Smooth muscle cell (in vitro differentiated cells): Measurements from ENCODE around the gene UTP25. TPM values are rescaled to one million over a fixed set of nuclear protein-coding genes. Genes with fewer than 3 reads are reported as not detected.
A peak's percentile ranks its signal among the peaks of the same experiment; 100 is the strongest.

Source experiments
- DNase-seq: peaks from one replicate; lab custom pipeline; 2025; ENCODE audit not compliant: unreplicated experiment; lab: John Stamatoyannopoulos, UW
- H2AFZ ChIP-seq: fragments of 200-600 bp; sonication (generic); 2 replicates; pipeline ENCODE4 v1.6.0; 2016; ENCODE audit warnings: antibody characterized with exemption, low read depth, mild to moderate bottlenecking
- H3F3A ChIP-seq: fragments of 200-600 bp; sonication (generic); 2 replicates; pipeline ENCODE4 v1.6.0; 2017; ENCODE audit warnings: antibody characterized with exemption, low read depth
- H3K27ac ChIP-seq: fragments of 200-600 bp; sonication (generic); 2 replicates; pipeline ENCODE4 v1.5.1; 2016; ENCODE audit warnings: low read depth, mild to moderate bottlenecking
- H3K27me3 ChIP-seq: fragments of 200-600 bp; sonication (generic); 2 replicates; pipeline ENCODE4 v1.6.1; 2016; ENCODE audit warnings: low read depth, mild to moderate bottlenecking
- H3K36me3 ChIP-seq: fragments of 200-600 bp; sonication (generic); 2 replicates; pipeline ENCODE4 v1.5.1; 2016; ENCODE audit warnings: low read depth
- H3K4me1 ChIP-seq: fragments of 200-600 bp; sonication (generic); 2 replicates; pipeline ENCODE4 v1.5.1; 2016; ENCODE audit warnings: low read depth
- H3K4me2 ChIP-seq: fragments of 200-600 bp; sonication (generic); 2 replicates; pipeline ENCODE4 v1.6.0; 2016; ENCODE audit warnings: mild to moderate bottlenecking
- H3K4me3 ChIP-seq: fragments of 200-600 bp; sonication (generic); 2 replicates; pipeline ENCODE4 v1.5.1; 2016; ENCODE audit warnings: mild to moderate bottlenecking
- H3K79me2 ChIP-seq: fragments of 200-600 bp; sonication (generic); 2 replicates; pipeline ENCODE4 v1.6.0; 2016; ENCODE audit warnings: low read depth, mild to moderate bottlenecking
- H3K9ac ChIP-seq: fragments of 200-600 bp; sonication (generic); 2 replicates; pipeline ENCODE4 v1.6.0; 2016; ENCODE audit warnings: low read depth
- H3K9me3 ChIP-seq: fragments of 200-600 bp; sonication (generic); replicated peaks from 2 replicates; pipeline ENCODE4 v1.5.1; 2016; ENCODE audit warnings: low read depth
- H4K20me1 ChIP-seq: fragments of 200-600 bp; sonication (generic); 2 replicates; pipeline ENCODE4 v1.6.0; 2016; ENCODE audit warnings: low read depth
- WGBS: methylation state at CpG from one replicate; pipeline ENCODE4 v1.1.7; 2016; ENCODE audit warnings: low lambda C conversion rate; 5-methylcytosine and 5-hydroxymethylcytosine counted together
- polyA plus RNA-seq: library from polyadenylated mRNA; unstranded; fragments of >200 nt; fragmentation: Nextera tagmentation; extraction: Ambion mirVana; gene quantifications from 2 replicates; pipeline ENCODE4 v1.2.1, GENCODE V29; 2016
- total RNA-seq: library from RNA; depleted of rRNA; stranded (reverse); fragments of >200 nt; gene quantifications from 2 replicates; pipeline ENCODE4 v1.2.3, GENCODE V29; 2014
- TF ChIP-seq, protein P1 (sequence below): fragments of 200-600 bp; sonication (generic); IDR thresholded peaks from 2 replicates; pipeline ENCODE4 v1.5.1; 2017; ENCODE audit warnings: borderline replicate concordance, mild to moderate bottlenecking, antibody characterized with exemption; ENCODE audit not compliant: insufficient read depth, poor library complexity, severe bottlenecking

UTP25 gene
- total and polyA plus RNA-seq, 2 experiments from 2014 or later, result 2.9 to 6.2 TPM

- H3K4me1 ChIP-seq, result peaks cover 24% of the 10 kb centered on the region
- peak overlapping the region; percentile 85 for H3K9ac ChIP-seq
- no peaks in the 10 kb centered on the region for H3K79me2 ChIP-seq
- no peak overlapping the region for H3K4me3 ChIP-seq
- no peak overlapping the region for H2AFZ ChIP-seq
- no peak for DNase-seq
- 75% methylated on average over 2 of the region's 2 CpGs for WGBS
- TF ChIP-seq, protein P1, sequence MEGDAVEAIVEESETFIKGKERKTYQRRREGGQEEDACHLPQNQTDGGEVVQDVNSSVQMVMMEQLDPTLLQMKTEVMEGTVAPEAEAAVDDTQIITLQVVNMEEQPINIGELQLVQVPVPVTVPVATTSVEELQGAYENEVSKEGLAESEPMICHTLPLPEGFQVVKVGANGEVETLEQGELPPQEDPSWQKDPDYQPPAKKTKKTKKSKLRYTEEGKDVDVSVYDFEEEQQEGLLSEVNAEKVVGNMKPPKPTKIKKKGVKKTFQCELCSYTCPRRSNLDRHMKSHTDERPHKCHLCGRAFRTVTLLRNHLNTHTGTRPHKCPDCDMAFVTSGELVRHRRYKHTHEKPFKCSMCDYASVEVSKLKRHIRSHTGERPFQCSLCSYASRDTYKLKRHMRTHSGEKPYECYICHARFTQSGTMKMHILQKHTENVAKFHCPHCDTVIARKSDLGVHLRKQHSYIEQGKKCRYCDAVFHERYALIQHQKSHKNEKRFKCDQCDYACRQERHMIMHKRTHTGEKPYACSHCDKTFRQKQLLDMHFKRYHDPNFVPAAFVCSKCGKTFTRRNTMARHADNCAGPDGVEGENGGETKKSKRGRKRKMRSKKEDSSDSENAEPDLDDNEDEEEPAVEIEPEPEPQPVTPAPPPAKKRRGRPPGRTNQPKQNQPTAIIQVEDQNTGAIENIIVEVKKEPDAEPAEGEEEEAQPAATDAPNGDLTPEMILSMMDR, result no peak
- no peaks in the 10 kb centered on the region for H3K36me3 ChIP-seq
- H3F3A ChIP-seq, result peaks cover 15% of the 10 kb centered on the region
- peak overlapping the region; percentile 95 for H3K27ac ChIP-seq
- no peaks in the 10 kb centered on the region for H3K9me3 ChIP-seq
- H4K20me1 ChIP-seq, result no peaks in the 10 kb centered on the region
- no peak overlapping the region for H3K4me2 ChIP-seq
- no peaks in the 10 kb centered on the region for H3K27me3 ChIP-seq
Observed at GRCh38 chr1:209882942-209883340, 55.2 kb downstream of the UTP25 start.

- Histone ChIP-seq H3K9ac (peak overlapping the region; percentile 85), H3K4me1 (peaks cover 24% of the 10 kb centered on the region), H3K4me3 (no peak overlapping the region)
Observed at GRCh38 chr1:209883341-209883971, 55.7 kb downstream of the UTP25 start.

GRCh38 chr1:209884249-209884648, 56.5 kb downstream of the UTP25 start:
- Histone ChIP-seq H2AFZ (no peak overlapping the region), H3K4me3 (no peak overlapping the region)
- DNase-seq, result no peak

More at GRCh38 chr1:209883341-209883971, 55.7 kb downstream of the UTP25 start:
- H3K9me3 ChIP-seq, result no peaks in the 10 kb centered on the region
- H3K27ac ChIP-seq, result peak overlapping the region; percentile 95
- H3K4me2 ChIP-seq, result peak overlapping the region; percentile 47
- no peaks in the 10 kb centered on the region for H3K27me3 ChIP-seq
- peaks cover 15% of the 10 kb centered on the region for H3F3A ChIP-seq
- no peak overlapping the region for H2AFZ ChIP-seq
- TF ChIP-seq, protein P1, result no peak
- WGBS, result 14% methylated on average over 1 of the region's 1 CpG
- no peaks in the 10 kb centered on the region for H3K36me3 ChIP-seq
- no peaks in the 10 kb centered on the region for H3K79me2 ChIP-seq
- no peak for DNase-seq
- no peaks in the 10 kb centered on the region for H4K20me1 ChIP-seq

More at GRCh38 chr1:209884249-209884648, 56.5 kb downstream of the UTP25 start:
- 37% methylated on average over 4 of the region's 4 CpGs for WGBS
- Histone ChIP-seq H3K9ac (peak overlapping the region; percentile 85), H3K4me2 (peak overlapping the region; percentile 47), H3K79me2 (no peaks in the 10 kb centered on the region), H3K27ac (peak overlapping the region; percentile 95), H3K9me3 (no peaks in the 10 kb centered on the region), H3K27me3 (no peaks in the 10 kb centered on the region), H4K20me1 (no peaks in the 10 kb centered on the region), H3F3A (peaks cover 15% of the 10 kb centered on the region), H3K36me3 (no peaks in the 10 kb centered on the region), H3K4me1 (peaks cover 24% of the 10 kb centered on the region)
- TF ChIP-seq, protein P1, result no peak
